ENCODE measurements around the gene TGIF1.

Gene TGIF1

GRCh38 chr18:3429121-3429520, 20.9 kb upstream of the TGIF1 start:
- DNase-seq (ENCODE audit: low read depth in 3 of 3, low spot score in 1 of 3), result no peak

GRCh38 chr18:3434685-3435084, 15.3 kb upstream of the TGIF1 start:
- DNase-seq (ENCODE audit: low read depth in 3 of 3, low spot score in 1 of 3), result no peak

GRCh38 chr18:3440341-3440740, 9.6 kb upstream of the TGIF1 start:
- DNase-seq (ENCODE audit: low read depth in 3 of 3, low spot score in 1 of 3), result no peak

GRCh38 chr18:3441290-3441689, 8.7 kb upstream of the TGIF1 start:
- no peak for DNase-seq (ENCODE audit: low read depth in 3 of 3, low spot score in 1 of 3)

- no peak for DNase-seq (ENCODE audit: low read depth in 3 of 3, low spot score in 1 of 3)
Measured at GRCh38 chr18:3442919-3443318, 7.1 kb upstream of the TGIF1 start.

GRCh38 chr18:3444296-3444695, 5.7 kb upstream of the TGIF1 start:
- no peak for DNase-seq (ENCODE audit: low read depth in 3 of 3, low spot score in 1 of 3)

- DNase-seq (ENCODE audit: low read depth in 3 of 3, low spot score in 1 of 3), result no peak
Measured at GRCh38 chr18:3444954-3445353, 5.0 kb upstream of the TGIF1 start.

GRCh38 chr18:3447068-3447894, 2.7 kb upstream of the TGIF1 start:
- DNase-seq (ENCODE audit: low read depth in 3 of 3, low spot score in 1 of 3), result no peak

- peak; percentile 47 to 67 (median 65) for DNase-seq (ENCODE audit: low read depth in 3 of 3, low spot score in 1 of 3)
Measured at GRCh38 chr18:3447895-3448837, 1.8 kb upstream of the TGIF1 start.

- peak in 2 of 3 donors; percentile 8 to 53 for DNase-seq (ENCODE audit: low read depth in 3 of 3, low spot score in 1 of 3)
Measured at GRCh38 chr18:3448838-3449511, 997 bp upstream of the TGIF1 start.

GRCh38 chr18:3449512-3450011, 410 bp upstream of the TGIF1 start:
- DNase-seq (ENCODE audit: low read depth in 3 of 3, low spot score in 1 of 3), result peak; percentile 49 to 63 (median 56)

GRCh38 chr18:3450799-3451182, 819 bp downstream of the TGIF1 start:
- peak in 1 of 3 donors; percentile 4 for DNase-seq (ENCODE audit: low read depth in 3 of 3, low spot score in 1 of 3)

- DNase-seq (ENCODE audit: low read depth in 3 of 3, low spot score in 1 of 3), result peak; percentile 77 to 81 (median 78)
Measured at GRCh38 chr18:3451183-3451988, 1.4 kb downstream of the TGIF1 start.

GRCh38 chr18:3451989-3452749, 2.2 kb downstream of the TGIF1 start:
- DNase-seq (ENCODE audit: low read depth in 3 of 3, low spot score in 1 of 3), result peak in 1 of 3 donors; percentile 16

GRCh38 chr18:3452750-3453539, 3.0 kb downstream of the TGIF1 start:
- DNase-seq (ENCODE audit: low read depth in 3 of 3, low spot score in 1 of 3), result no peak

GRCh38 chr18:3453540-3454364, 3.8 kb downstream of the TGIF1 start:
- DNase-seq (ENCODE audit: low read depth in 3 of 3, low spot score in 1 of 3), result no peak

GRCh38 chr18:3454365-3455089, 4.6 kb downstream of the TGIF1 start:
- DNase-seq (ENCODE audit: low read depth in 3 of 3, low spot score in 1 of 3), result no peak

All from stimulated activated CD4-positive, alpha-beta T cell treated with anti-CD3 and anti-CD28 coated beads, TNF-alpha, amount 100 ng/mL, for 1 hour (primary cell).